ENCODE measurements around the gene APOC1.

GRCh38 chr19:44869733-44870470 lies 44.5 kb upstream of the APOC1 start:
- no peak for TF ChIP-seq CTCF (conservative IDR thresholded peaks at IDR 0.05)
- no peak for TF ChIP-seq EZH2 (IDR thresholded peaks at IDR 0.05; ENCODE audit: low read depth)

Measured in PC-9 (cell line).